Activated CD4-positive, alpha-beta T cell treated with anti-CD3 and anti-CD28 coated beads, Interleukin-2, amount 50 U/mL, for 4 hours (primary cell): ENCODE data around the gene EVA1C.
"Not testable (repeated sequence)": the region's sequence is repeated elsewhere in the genome, so short reads cannot be mapped to it uniquely, and the experiment has no call there.

ENCODE experiments used
- DNase-seq, 2 experiments: peaks; one replicate each; pipeline ENCODE4 v3.0.0-alpha.2; 2020

Gene EVA1C, protein sequence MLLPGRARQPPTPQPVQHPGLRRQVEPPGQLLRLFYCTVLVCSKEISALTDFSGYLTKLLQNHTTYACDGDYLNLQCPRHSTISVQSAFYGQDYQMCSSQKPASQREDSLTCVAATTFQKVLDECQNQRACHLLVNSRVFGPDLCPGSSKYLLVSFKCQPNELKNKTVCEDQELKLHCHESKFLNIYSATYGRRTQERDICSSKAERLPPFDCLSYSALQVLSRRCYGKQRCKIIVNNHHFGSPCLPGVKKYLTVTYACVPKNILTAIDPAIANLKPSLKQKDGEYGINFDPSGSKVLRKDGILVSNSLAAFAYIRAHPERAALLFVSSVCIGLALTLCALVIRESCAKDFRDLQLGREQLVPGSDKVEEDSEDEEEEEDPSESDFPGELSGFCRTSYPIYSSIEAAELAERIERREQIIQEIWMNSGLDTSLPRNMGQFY

GRCh38 chr21:32412162-32413014 is at the start of gene EVA1C:
Gene EVA1C (plus strand): TSS chr21:32412706. CDS start chr21:32412854, 148 bp downstream.
- peak; percentile 72 to 79 for DNase-seq

- no peak for DNase-seq
Measured at GRCh38 chr21:32364387-32364786, 48.1 kb upstream of the EVA1C start.

- DNase-seq = no peak
Measured at GRCh38 chr21:32364796-32365195, 47.7 kb upstream of the EVA1C start.

DNA sequence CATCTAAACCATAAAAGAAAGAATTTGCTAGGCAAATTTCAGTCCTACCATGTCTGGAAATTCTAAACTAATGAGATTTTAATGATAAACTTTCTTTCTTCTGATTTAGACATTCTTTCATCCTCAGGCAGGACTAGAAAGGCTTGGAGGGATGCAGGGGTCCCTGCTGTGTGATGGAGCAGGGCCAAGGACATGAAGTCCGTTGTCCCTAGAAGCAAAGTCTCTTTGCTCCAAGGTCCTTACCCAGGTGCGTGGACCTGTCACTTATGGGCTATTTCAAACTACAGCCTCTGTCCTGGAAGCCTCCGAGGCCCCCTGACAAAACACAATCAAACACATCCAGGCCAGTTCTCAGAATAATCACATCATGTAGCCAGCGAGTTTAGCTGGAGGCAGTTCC is 46.3 kb upstream of the EVA1C start:
- DNase-seq = no peak

DNA sequence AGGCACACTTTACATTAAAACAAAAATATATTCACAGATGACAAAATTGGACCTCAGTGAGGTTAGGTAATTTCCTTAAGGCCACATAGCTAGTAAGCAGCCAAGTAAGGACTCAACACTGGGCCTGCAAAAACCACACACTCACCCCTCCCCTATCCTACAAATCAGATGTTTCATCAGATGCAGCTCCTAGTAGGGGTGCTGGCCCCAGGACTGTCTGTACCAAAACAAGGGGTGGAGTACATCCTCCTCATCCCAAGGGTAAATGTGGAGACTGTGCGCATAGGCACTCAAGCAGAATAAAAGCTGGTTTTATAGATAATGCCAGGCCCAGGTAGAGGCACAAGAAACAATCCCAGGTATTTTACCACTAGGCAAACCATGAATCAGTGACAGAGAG is 45.3 kb upstream of the EVA1C start:
- no peak for DNase-seq

DNA sequence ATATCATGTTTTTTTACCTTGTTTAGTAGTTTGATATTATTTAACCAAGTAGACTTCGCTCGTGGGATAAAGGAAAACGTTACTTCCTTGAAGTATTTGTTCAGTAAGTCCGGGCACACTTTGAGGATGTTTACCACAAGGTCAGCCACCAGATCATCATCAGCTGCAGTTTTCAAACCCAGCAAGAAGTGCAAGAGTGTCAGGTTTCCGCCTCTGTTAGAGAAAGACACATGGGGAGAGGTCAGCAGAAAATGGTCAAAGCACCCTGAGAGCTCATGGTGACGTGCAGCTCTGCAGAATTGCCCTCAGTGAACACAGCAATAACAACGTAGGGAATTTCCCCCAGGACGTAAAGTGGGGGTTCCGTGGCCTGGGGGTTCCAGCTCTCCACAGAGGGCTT is 44.1 kb upstream of the EVA1C start:
- DNase-seq = no peak

DNA sequence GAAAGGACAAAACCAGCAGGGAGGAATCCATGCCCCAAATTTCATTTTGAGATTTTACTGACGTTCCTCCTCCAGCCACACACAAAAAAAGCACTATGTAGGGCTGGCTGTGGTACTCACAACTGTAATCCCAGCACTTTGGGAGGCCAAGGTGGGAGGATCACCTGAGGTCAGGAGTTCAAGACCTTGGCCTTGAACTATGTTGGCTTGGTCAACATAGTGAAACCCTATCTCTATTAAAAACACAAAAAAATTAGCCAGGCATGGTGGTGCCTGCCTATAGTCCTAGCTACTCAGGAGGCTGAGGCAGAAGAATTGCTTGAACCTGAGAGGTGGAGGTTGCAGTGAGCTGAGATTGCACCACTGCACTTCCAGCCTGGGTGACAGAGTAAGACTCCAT is 43.5 kb upstream of the EVA1C start:
- DNase-seq = not testable (repeated sequence)

DNA sequence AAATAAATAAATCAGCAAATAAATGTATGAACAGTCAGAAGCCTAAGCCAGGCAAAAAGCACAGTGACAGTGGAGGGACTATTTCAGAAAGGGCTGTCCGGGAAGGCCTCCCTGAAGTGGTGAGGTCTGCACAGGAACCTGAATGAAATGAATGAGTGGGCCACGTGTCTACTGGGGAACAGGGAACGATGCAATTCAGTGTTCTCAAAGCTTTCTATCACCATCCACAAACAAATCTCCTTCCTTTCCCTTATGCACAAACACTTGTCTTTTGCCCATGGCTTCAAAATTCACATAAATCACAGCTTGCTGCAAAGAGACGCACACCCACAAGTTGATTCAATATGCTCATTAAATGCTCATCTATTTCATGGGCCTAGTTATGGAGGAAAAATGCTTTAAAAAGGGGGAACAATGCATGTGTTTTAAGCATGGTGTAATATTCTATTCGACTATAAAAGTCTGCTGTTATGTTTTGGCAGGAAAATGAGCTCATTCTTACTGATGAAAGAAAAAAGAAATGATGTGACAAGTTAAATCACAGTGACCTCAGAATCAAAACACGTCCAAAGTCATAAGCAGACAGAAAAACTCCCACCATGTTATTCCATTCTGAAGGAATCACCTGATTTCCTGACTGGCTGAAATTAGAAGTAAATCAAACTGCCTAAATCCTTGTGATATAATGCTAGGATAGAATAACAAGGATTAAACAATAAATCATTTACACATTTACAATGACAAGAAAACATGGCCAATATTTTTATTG is 41.3 kb upstream of the EVA1C start:
- DNase-seq = no peak

DNA sequence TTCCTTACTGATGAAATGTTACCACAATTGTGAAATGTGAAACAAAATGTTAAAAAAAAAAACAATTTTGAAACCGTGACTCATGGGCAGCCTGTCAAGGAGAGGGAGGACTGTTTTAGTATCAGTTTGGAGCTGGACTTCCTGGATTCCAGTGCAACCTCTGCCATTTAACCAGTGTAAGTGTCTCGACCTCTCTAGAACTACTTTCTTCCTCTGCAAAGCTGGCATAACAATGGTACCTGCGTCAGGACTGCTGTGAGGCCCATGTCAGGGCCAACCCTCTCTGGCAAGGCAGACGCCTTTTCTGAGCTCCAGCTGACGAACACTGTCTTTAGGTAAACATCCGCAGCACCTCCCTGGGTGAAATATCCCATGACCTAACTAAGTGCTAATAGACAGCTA is 40.6 kb upstream of the EVA1C start:
- no peak for DNase-seq

- no peak for DNase-seq
Measured at GRCh38 chr21:32372755-32373154, 39.8 kb upstream of the EVA1C start.

DNA sequence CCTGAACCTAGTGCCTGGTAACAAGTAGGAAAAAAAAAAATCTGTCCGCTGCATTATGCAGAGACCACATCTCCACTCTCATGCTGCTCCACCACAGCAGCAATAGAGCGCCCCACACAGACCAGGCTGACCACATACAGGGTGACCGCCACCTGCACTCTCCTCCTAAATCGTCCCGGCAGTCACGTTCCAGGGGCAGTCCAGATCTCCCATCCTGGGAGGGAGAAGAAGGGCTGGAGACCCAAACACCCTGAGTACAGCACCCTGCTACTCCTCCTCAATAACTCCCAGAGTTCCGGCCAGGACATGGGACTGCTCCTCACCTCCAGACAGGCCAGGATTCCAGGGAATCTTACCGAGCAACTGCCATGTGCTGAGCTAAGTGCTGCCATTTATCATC is 35.0 kb upstream of the EVA1C start:
- no peak for DNase-seq

DNA sequence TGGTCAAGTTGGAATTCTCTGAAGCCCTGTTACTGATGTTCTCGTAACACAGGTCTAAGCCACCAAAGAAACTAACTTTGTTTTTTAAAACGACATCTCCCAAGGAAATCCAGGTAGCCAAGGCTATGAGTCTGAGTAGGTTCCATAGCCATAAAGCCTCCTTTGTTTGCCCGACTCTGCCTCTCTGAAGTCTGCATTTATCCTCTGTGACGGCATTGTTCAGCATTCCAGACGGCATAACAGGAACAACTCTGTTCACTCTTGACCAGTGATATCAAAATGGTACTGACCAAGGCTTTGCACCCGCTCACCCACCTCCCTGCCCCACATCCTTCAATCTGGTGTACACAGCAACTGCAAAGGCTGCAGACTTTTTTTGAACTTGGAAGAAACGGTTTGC is 34.5 kb upstream of the EVA1C start:
- no peak for DNase-seq

GRCh38 chr21:32378956-32379355 is 33.5 kb upstream of the EVA1C start:
- DNase-seq = no peak

DNA sequence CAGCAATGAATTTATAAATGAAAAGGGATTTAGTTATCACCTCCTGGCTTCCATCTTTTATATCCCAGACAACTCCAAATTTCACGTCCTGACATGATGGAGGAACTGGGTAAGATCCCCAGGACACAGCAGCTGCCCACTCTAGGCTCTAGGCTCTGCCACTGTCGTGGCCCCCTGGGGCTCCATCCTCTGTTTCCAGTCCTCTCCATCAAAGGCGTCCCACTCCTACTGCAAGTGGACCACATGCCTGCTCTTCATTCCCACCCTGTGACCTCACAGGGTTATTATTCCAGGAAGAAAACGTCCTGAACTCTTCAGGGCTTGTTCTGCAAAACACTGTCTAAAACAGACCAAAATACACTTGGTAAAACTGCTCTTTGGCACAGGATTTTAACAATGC is 31.6 kb upstream of the EVA1C start:
- no peak for DNase-seq

DNA sequence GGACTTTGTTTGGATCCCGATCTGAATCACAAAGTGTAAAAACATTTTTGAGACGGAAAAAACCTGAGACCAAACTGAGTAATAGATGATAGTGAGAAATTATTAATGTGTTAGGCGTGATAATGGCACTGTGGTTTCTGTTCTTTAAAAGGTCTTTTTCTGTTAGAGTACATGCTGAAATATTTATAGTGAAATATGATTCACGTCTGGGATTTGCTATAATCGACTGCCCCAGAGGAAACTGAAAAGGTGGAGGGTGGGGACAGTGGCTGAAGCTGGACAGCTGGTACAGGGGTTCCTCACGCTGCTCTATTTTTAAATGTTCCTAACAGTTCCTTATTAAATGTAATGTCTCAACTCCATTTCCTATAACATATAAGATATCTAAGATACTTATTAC is 30.9 kb upstream of the EVA1C start:
- DNase-seq = no peak

GRCh38 chr21:32382108-32382644 is 30.3 kb upstream of the EVA1C start:
- DNase-seq = no peak

DNA sequence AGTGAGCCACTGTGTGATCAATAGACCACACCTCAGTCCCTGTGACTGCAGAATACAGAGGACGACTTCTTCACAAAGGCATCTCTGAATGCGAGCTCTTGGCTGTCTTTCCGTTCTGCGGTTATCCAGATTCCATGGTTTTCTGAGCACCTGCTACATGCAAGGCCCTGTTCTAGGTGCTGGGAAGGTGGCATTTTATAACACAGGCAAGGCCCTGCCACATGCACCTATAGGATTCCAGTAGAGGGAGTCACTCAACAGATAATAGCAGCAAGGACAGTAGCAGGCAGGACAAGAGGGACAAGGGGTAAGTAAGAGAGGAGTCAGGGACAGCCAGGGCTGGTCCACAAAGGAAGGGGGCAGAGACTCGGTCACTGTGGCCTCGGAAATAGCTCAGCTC is 28.7 kb upstream of the EVA1C start:
- no peak for DNase-seq

- no peak for DNase-seq
Measured at GRCh38 chr21:32386195-32386870, 26.2 kb upstream of the EVA1C start.

DNA sequence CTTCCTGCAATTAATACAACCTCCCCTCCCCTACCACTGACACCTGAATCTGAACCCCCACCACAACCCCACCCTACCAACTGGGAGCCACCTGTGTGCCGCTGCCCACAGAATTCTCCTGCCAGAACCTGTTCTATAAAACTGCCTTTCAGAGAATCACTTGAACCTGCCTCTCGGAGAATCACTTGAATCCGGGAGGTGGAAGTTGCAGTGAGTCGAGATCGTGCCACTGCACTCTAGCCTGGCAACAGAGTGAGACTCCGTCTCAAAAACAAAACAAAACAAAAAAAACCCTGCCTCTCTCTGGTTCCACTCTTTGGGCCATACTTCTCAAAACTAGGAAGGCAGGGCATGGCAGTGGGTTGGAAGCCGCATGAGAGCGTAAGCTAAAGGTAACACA is 25.4 kb upstream of the EVA1C start:
- DNase-seq = no peak

GRCh38 chr21:32388306-32388705 is 24.2 kb upstream of the EVA1C start:
- DNase-seq = no peak

GRCh38 chr21:32389337-32390015 is 23.0 kb upstream of the EVA1C start:
- DNase-seq = no peak
